Activated CD4-positive, alpha-beta T cell treated with anti-CD3 and anti-CD28 coated beads, Interleukin-2, amount 50 U/mL, for 24 hours (primary cell): ENCODE data around the gene PPT2.
"Not testable (repeated sequence)": the region's sequence is repeated elsewhere in the genome, so short reads cannot be mapped to it uniquely, and the experiment has no call there.

Experiments used
- DNase-seq, 2 donors: peaks; one replicate each; pipeline ENCODE4 v3.0.0-alpha.2; 2020; ENCODE audit warnings: low read depth in 1 of 2, low spot score in 1 of 2

Gene PPT2

DNA sequence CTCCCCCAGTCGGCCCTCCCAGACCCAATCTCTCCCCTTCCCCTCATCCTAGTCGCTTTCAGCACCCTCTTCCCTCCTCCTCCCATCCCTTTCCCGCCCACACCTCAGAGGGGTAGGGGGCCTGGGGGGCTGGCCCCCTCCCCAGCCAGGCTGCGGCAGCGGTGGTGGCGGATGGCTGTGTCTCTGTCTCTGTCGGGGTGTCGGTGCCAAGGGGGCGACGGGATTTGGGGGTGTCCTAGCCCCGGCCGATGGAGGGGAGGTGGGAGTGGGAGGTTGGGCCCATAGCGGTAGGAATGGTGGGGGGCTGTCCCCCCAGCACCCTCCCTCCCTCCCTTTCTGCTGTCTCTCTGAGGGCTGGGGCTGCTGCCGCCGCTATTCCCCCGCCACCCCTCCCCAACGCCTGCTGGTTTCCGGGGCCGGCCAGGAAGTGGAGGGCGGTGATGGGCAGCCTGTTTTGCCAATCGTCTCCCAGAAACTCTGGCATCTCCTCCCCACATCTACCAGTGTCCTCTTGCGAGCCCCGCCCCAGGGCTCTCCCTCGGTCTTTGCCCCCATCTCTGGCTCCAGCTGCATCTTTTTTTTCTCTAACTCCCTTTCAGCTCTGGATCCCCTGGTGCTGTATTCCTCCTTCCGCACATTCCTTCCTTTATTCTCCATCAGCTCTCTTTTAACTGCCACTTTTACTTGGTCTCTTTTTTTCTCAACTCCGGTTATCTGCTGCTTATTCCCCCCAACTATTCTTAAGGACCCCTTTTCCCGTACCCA is 22.0 kb downstream of the PPT2 start, which contains the start of gene AGPAT1:
AGPAT1 (minus strand) TSS at position 374 of the 765 bp plus-strand sequence. CDS start 4,588 bp downstream, outside the sequence.
- DNase-seq, result peak; percentile 94

DNA sequence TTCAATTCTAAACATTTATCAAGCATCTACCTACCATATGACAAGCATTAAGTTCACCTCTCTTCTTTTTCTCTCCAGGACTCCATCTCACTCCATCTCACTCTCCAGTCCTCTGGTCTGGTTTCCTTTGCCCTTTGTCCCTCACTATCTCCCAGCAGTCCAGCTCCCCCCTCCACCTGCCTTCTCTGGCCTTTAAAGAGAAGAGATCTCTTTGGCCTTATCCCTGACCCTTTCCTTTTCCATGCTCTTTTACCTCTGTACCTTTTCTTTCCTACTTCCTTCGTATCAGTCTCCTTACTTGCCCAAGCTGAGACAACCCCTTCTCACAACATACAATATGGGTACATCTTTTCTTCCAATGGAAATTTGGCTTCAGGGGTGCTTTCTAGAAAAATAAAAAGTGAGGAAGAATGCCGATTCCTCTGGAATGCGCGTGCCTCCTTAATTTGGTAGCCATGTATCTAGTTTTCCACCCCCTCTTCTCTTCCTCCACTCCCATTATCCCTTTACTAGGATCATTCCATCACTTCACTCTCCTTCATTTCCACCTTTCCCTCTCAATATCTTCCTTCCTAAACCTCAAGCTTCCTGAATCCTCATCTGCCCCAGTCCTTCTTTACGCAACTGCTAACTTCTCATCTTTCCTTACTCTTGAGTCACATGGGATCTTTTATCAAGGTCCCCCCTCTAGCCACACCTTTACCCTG is 22.7 kb downstream of the PPT2 start:
- DNase-seq, result no peak

- DNase-seq, result peak in 1 of 2 donors; percentile 34
These were observed 23.3 kb downstream of the PPT2 start for GRCh38 chr6:32177183-32177787.

DNA sequence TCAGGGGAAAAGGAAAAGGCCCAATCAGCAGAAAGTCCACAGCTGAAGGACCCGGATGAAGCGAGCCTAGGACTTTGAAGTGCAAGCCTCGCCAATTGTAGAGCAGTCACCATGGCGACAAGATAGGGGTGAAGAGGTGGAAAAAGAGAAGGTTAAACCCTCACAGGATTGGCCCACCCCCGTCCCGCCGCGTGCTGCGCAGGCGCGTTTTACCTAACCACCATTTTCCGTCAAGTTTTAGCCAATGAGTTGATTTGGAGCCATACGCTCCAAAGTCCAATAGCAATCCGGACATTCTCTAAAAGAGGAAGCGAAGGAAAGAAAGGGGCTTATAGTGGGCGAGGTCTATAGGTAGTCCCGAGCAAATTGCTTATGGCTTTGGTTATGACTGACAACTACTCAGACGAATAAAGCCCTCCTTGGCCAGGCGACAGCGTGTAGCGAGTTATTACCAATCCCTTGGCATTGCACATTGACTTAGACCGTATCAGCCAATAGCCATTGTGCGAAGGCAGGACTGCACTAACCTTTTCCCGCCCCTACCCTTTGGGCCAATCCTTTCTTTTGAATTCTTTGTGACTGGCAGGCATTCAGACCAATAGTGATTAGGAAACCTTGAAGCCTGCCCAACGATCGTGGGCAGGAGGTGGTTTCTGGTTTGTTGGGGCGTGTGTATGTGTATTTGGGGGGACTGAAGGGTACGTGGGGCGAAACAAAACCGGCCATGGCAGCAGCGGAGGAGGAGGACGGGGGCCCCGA is 24.0 kb downstream of the PPT2 start, which contains the start of gene RNF5:
RNF5 (plus strand) TSS at position 618 of the 759 bp plus-strand sequence; CDS start at position 725, 107 bp downstream.
- DNase-seq, result peak; percentile 67 to 95

DNA sequence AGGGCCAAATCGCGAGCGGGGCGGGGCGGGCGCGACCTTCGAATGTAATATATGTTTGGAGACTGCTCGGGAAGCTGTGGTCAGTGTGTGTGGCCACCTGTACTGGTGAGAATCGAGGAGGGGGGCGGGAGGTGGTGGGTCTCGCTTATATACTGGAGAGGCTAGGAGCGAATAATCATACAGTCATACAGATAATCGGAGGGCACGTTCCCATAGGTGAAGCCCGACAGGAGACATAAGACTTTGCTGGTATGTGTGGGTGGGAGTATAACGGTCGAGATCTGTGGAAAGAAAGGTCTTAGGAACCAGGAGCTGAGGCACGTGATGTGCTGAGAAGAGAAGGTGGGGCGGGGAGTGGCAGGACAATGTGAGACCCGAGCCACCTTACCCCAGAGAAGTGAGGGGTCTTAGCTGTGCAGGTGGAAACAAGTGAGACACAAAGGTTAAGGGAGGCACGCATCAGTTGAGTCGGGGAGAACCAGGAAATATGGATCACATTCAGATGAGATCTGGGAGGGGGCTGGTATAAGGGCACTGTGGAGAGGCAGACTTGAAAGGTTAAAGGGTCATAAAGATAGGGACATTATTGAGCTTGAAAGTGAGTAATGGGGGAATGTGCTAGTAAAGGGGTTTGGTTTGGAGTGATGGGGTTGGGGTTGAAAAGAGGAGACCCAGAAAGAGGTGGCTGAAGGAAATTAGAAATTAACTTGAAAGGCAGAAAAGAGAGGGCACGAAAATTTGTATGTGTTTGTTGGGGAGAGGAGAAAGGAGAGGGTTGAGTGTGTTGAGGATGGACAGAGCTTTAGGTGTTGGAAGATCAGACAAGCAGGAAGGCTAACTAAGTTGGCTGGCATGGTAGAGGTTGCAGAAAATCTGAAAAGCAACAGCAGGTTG is 24.9 kb downstream of the PPT2 start:
- no peak for DNase-seq

- no peak for DNase-seq
These were observed 25.9 kb downstream of the PPT2 start for GRCh38 chr6:32179766-32180405.

- no peak for DNase-seq
These were observed 27.3 kb downstream of the PPT2 start for GRCh38 chr6:32181148-32181702.

- no peak for DNase-seq
These were observed 28.1 kb downstream of the PPT2 start for GRCh38 chr6:32181915-32182529.

- no peak for DNase-seq
These were observed 28.6 kb downstream of the PPT2 start for GRCh38 chr6:32182555-32182981.

DNA sequence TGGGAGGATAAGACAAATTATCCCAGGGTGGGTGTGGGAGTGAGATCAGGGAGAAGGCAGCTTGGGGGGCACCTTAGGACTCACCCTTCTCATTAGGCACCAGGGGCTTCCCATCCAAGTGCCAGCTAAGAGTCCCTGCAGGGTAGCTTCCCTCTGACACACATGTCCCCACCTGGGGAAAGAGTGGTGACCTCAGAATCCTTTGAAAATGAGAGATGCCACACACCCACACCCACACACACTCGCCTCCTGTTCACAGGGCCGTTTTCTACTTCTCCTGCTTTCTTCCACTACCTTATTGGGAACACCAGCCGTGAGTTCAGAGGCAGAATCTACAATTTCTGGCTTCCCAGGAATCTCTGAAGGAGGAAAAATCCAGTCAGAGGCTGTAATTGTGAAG is 29.1 kb downstream of the PPT2 start:
- no peak for DNase-seq

DNA sequence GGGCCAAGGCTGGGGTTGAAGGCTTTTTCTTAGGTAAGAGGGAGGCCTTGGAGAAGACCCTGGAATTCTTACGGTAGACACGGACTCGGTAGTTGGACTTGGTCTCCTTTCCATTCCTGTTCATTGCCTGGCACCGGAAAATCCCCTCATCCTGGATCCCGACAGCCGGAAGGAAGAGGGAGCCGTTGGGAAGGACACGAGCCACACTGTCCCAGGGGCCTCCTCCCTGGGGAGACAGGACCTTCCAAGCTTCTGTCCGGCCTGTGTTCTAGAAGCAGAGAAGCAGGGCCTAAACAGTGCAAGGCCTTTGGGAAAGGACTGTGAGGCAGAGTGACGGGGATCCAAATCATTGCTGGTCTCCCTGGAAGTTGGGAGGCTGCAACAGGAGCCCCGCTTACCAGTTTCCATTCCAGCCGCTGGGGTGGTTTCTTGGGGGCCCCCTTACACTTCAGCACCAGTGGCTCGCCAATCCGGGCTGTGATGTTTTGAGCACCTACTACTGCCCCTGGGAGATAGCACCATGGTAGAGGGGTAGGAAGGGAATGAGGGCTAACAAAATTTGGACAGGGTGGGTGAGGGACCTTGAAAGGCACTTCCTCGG is 29.6 kb downstream of the PPT2 start:
- no peak for DNase-seq

DNA sequence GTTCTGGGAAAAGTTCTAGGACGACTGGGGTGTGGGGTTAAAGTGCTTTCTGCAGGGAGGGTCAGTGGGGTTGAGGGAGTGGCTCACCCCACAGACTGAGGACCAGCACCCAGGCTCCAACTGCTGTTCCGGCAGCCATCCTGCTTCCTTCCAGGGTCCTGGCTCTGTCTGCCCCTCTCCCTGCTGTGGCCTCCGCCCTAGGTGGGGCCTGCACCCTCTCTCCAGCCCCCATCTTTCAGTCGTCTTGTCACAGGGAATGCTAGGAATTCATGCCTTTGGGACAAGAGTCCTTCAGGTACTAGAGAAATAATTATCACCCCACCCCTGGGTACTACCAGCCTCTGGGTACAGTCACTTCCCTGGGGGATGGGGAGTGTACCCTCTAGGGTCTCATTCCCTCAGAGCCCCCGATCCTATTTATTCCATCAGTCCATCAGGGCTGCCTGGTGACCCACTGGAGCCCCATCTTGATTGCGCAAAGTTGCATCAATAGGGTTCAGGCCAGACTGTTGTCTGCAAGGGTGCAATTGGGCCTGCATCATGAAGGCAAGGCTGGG is 30.2 kb downstream of the PPT2 start, which contains the start of gene AGER:
AGER (minus strand) TSS at position 170 of the 557 bp plus-strand sequence; CDS start at position 139, 31 bp downstream.
- DNase-seq, result no peak

GRCh38 chr6:32185681-32186131 is 31.8 kb downstream of the PPT2 start:
- DNase-seq, result peak in 1 of 2 donors; percentile 48

GRCh38 chr6:32186151-32186840 is 32.4 kb downstream of the PPT2 start:
- not testable (repeated sequence) for DNase-seq

GRCh38 chr6:32187009-32187709 is 33.2 kb downstream of the PPT2 start:
- DNase-seq, result no peak

DNA sequence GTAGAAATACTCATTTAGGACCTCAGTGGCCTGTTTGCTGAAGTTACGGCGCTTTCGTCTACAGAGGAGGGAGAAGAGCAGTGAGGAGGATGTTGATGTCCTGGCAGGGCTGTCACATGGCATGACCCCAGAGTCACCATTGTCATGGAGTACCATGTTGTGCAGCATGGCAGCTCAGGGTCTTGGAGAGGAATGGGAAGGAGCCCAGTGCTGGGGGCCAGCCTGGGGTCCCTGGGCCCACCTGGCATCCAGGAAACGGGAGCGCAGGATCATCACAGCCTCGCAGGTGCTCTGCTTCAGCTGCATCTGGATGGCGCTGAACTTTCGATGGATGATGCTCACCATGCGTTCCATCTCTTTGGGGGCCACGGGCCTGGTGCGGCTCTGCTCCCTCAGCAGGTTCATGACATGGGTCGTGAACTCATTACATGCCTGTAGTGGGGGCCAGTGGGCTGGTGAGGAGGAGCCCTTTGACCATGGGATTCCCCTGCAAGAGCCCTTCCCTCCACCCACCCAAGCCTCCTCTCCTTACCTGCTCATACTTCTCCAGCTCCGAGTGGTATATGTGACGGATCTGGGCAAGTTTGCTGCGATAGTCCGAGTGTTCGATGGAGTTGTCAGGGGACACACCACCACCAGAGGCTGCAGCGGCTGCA is 33.9 kb downstream of the PPT2 start:
- DNase-seq, result not testable (repeated sequence)
